GM21390 (cell line): ENCODE results near the gene TRIM65.

Experiments used
- ATAC-seq: cut with Tn5 transposase; IDR thresholded peaks from one replicate; pipeline ENCODE4 v1.9.1; 2021; ENCODE audit not compliant: unreplicated experiment

Gene TRIM65

DNA sequence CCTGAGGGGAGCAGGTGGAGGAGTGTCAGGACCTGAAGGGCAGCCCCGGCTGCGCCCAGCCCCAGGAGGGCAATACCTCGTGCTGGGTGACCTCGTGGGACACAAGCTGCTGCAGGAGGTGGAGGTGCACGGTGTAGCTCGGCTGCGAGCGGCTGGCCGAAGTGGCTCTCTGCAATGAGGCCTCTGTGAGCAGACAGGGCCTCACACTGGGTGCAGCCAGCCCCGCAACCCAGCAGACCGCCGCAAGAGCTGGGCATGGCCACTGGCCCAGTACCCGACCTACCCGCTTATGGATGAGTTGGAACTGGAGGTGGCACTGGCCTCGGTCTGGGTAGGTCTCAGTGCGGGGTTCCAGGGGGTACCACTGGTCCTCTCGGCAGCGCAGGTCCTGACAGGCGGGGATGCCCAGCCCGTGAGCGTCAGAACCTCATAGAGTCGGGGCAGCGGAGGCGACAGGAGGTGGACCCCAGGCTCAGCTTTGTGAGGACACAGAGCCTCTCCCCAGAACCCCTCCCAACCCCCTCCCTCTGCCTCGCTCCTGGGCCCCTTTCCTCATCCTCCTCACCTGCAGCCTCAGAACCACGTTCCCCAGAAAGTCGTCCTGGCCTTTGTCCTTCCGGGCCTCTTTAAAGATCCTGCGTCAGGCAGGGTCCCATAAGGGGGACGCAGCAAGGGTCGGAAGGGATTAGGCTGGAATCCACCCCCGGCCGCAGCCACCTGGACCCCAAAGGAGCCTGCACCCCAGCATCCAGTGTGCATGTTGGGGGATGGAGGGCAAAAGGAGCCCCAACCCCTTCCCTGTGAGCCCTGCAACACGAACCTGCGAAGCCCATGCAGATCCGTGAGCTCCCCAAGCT, 56.6 kb downstream of the TRIM65 start:
- ATAC-seq, result no peak
